Kidney epithelial cell (primary cell): ENCODE results near the gene ERC1. TPM values are rescaled to one million over a fixed set of nuclear protein-coding genes. Genes with fewer than 3 reads are reported as not detected.

Experiments used
- DNase-seq: peaks from one replicate; pipeline ENCODE4 v3.0.0-alpha.2; 2010; ENCODE audit warnings: low read depth
- H3K27me3 ChIP-seq: 2 replicates; pipeline ENCODE4 v1.6.0; 2011; ENCODE audit warnings: low read length; ENCODE audit not compliant: control insufficient read depth, insufficient read depth
- H3K36me3 ChIP-seq: 2 replicates; pipeline ENCODE4 v1.5.1; 2011; ENCODE audit warnings: low read length; ENCODE audit not compliant: control insufficient read depth, insufficient read depth
- H3K4me3 ChIP-seq: 2 replicates; pipeline ENCODE4 v1.5.1; 2011; ENCODE audit warnings: low read depth, mild to moderate bottlenecking, control low read depth, low read length
- total RNA-seq: library from RNA; depleted of rRNA; stranded (reverse); fragments of >200 nt; gene quantifications from 2 replicates; pipeline ENCODE4 v1.2.3, GENCODE V29; 2015
- TF ChIP-seq, protein P1 (sequence below): IDR thresholded peaks from 2 replicates; pipeline ENCODE4 v1.5.1; 2011; ENCODE audit warnings: mild to moderate bottlenecking, moderate library complexity, low read length, control low read depth, inconsistent platforms; ENCODE audit not compliant: insufficient read depth, poor library complexity, severe bottlenecking

Gene ERC1
- total RNA-seq, 1 donor from 2014 or later = 16.4 TPM

DNA sequence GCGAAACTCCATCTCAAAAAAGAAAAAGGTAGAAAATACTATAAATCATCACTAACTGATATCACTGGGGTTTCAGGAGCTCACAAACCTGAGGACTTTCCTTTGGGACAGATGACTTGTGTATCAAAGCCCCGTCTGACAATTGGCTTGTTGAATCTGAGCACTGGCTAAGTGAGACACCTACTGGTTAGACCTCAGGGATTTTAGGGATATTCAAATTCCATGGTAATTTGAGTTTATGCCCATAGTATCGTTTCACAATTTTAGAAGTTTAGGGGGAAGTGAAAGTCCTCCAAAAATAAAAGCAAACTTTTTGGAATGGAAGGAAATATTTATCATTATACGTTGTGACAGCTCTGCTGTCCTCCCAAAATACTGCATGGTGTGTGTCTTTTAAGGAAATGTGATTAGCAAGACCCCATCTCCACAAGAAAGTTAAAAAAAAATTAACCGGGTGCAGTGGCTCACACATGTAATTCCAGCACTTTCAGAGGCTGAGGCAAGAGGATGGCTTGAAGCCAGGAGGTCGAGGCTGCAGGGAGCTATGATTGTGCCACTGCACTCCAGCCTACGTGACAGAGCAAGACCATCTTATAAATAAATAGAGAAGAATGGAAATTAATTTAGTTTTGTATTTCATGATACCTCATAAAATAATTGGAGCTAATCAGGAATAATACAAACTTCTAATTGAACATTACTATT, 554.1 kb downstream of the ERC1 start:
- Histone ChIP-seq H3K36me3 (no peaks in the 10 kb centered on the region), H3K27me3 (no peaks in the 10 kb centered on the region), H3K4me3 (no peak overlapping the region)
- TF ChIP-seq, protein P1, sequence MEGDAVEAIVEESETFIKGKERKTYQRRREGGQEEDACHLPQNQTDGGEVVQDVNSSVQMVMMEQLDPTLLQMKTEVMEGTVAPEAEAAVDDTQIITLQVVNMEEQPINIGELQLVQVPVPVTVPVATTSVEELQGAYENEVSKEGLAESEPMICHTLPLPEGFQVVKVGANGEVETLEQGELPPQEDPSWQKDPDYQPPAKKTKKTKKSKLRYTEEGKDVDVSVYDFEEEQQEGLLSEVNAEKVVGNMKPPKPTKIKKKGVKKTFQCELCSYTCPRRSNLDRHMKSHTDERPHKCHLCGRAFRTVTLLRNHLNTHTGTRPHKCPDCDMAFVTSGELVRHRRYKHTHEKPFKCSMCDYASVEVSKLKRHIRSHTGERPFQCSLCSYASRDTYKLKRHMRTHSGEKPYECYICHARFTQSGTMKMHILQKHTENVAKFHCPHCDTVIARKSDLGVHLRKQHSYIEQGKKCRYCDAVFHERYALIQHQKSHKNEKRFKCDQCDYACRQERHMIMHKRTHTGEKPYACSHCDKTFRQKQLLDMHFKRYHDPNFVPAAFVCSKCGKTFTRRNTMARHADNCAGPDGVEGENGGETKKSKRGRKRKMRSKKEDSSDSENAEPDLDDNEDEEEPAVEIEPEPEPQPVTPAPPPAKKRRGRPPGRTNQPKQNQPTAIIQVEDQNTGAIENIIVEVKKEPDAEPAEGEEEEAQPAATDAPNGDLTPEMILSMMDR = peak; percentile 15
- DNase-seq = no peak

Other genes starting within 250 kb of the ERC1 start
- gene WNK1, start 238.6 kb upstream of the ERC1 start, total RNA-seq = 57.6 and 89.6 TPM in 2 replicates
- gene RAD52, start 41.5 kb upstream of the ERC1 start, total RNA-seq = 7.1 and 17.5 TPM in 2 replicates